Suprapubic skin (tissue), 4 donors: ENCODE data around the gene ZNF775. TPM values are rescaled to one million over a fixed set of nuclear protein-coding genes. Genes with fewer than 3 reads are reported as not detected.
A peak's percentile ranks its signal among the peaks of the same experiment; 100 is the strongest.

Experiments
- DNase-seq, 2 donors: peaks; one replicate each; pipeline ENCODE4 v3.0.0-alpha.2; 2019; ENCODE audit warnings: low spot score in 2 of 2
- H3K27ac ChIP-seq: fragments of 200-600 bp; sonication (generic); one replicate; pipeline ENCODE4 v1.5.1; 2019
- H3K27me3 ChIP-seq: fragments of 200-600 bp; sonication (generic); one replicate; pipeline ENCODE4 v1.5.1; 2019
- H3K36me3 ChIP-seq: fragments of 200-600 bp; sonication (generic); one replicate; pipeline ENCODE4 v1.5.1; 2019
- H3K4me1 ChIP-seq: fragments of 200-600 bp; sonication (generic); one replicate; pipeline ENCODE4 v1.5.1; 2019
- H3K4me3 ChIP-seq: fragments of 200-600 bp; sonication (generic); one replicate; pipeline ENCODE4 v1.5.1; 2019; ENCODE audit warnings: mild to moderate bottlenecking
- H3K9me3 ChIP-seq: fragments of 200-600 bp; sonication (generic); one replicate; pipeline ENCODE4 v1.5.1; 2019
- EP300 ChIP-seq: sonication (generic); formaldehyde crosslinking; IDR thresholded peaks from one replicate; pipeline ENCODE4 v1.6.1; 2017; ENCODE audit warnings: antibody characterized with exemption
- POLR2A ChIP-seq, 2 donors: fragments of 450-650 bp; IDR thresholded peaks; one replicate each; pipeline ENCODE4 v1.6.1; 2017; ENCODE audit warnings: antibody characterized with exemption in 2 of 2, mild to moderate bottlenecking in 2 of 2, moderate library complexity in 2 of 2
- POLR2AphosphoS5 ChIP-seq, 3 donors: sonication (generic); formaldehyde crosslinking; IDR thresholded peaks; one replicate each; pipeline ENCODE4 v1.6.1; 2017; ENCODE audit warnings: antibody characterized with exemption in 3 of 3
- whole genome bisulfite sequencing: methylation state at CpG from one replicate; pipeline ENCODE4 v1.1.5; 2018; 5-methylcytosine and 5-hydroxymethylcytosine counted together
- total RNA-seq, 4 donors: library from RNA; depleted of rRNA; stranded (reverse); fragments of >200 nt; gene quantifications; one replicate each; pipeline ENCODE4 v1.1.0, GENCODE V29; 2016
- TF ChIP-seq, protein P1 (sequence below), 2 donors: fragments of 200-600 bp in 1 of 2; fragments of 450-650 bp in 1 of 2; sonication (generic) in 1 of 2; IDR thresholded peaks; one replicate each; pipeline ENCODE4 v1.5.1; 2016 to 2019; ENCODE audit warnings: antibody characterized with exemption in 2 of 2, mild to moderate bottlenecking in 1 of 2, moderate library complexity in 1 of 2

The ZNF775 gene
- total RNA-seq, 4 donors from 2014 or later: 1.6 to 3.9 (median 2.6) TPM

- Histone ChIP-seq H3K4me3 (no peak overlapping the region), H3K4me1 (peaks cover 7% of the 10 kb centered on the region), H3K27me3 (no peaks in the 10 kb centered on the region), H3K36me3 (peaks cover 13% of the 10 kb centered on the region), H3K9me3 (no peaks in the 10 kb centered on the region), H3K27ac (no peak overlapping the region)
- TF ChIP-seq EP300 (no peak), POLR2AphosphoS5 (IDR thresholded peaks at IDR 0.05) (no peak)
- DNase-seq: peak in 1 of 2 donors; percentile 73
- WGBS: 86% methylated on average over 7 of the region's 11 CpGs
Observed at GRCh38 chr7:150413640-150414081, 34.5 kb downstream of the ZNF775 start.

- 84% methylated on average over 16 of the region's 19 CpGs for WGBS
- H3K27ac ChIP-seq: no peak overlapping the region
- TF ChIP-seq POLR2A (IDR thresholded peaks at IDR 0.05): no peak
- no peak for TF ChIP-seq EP300
- no peak for TF ChIP-seq POLR2AphosphoS5 (IDR thresholded peaks at IDR 0.05)
- TF ChIP-seq, protein P1, sequence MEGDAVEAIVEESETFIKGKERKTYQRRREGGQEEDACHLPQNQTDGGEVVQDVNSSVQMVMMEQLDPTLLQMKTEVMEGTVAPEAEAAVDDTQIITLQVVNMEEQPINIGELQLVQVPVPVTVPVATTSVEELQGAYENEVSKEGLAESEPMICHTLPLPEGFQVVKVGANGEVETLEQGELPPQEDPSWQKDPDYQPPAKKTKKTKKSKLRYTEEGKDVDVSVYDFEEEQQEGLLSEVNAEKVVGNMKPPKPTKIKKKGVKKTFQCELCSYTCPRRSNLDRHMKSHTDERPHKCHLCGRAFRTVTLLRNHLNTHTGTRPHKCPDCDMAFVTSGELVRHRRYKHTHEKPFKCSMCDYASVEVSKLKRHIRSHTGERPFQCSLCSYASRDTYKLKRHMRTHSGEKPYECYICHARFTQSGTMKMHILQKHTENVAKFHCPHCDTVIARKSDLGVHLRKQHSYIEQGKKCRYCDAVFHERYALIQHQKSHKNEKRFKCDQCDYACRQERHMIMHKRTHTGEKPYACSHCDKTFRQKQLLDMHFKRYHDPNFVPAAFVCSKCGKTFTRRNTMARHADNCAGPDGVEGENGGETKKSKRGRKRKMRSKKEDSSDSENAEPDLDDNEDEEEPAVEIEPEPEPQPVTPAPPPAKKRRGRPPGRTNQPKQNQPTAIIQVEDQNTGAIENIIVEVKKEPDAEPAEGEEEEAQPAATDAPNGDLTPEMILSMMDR (IDR thresholded peaks at IDR 0.05): no peak
Observed at GRCh38 chr7:150415161-150416153, 36.3 kb downstream of the ZNF775 start.

GRCh38 chr7:150417239-150417638, 38.1 kb downstream of the ZNF775 start:
- peak in 1 of 2 donors; percentile 40 for DNase-seq
- H3K4me1 ChIP-seq: peaks cover 6% of the 10 kb centered on the region
- H3K36me3 ChIP-seq: no peaks in the 10 kb centered on the region
- TF ChIP-seq, protein P1 (IDR thresholded peaks at IDR 0.05): no peak
- TF ChIP-seq POLR2AphosphoS5 (IDR thresholded peaks at IDR 0.05) (no peak), POLR2A (IDR thresholded peaks at IDR 0.05) (no peak), EP300 (no peak)
- WGBS: 92% methylated on average over 8 of the region's 10 CpGs
- H3K9me3 ChIP-seq: no peaks in the 10 kb centered on the region
- no peaks in the 10 kb centered on the region for H3K27me3 ChIP-seq
- H3K27ac ChIP-seq: no peak overlapping the region
- H3K4me3 ChIP-seq: no peak overlapping the region

More at GRCh38 chr7:150415161-150416153, 36.3 kb downstream of the ZNF775 start:
- Histone ChIP-seq H3K36me3 (peaks cover 6% of the 10 kb centered on the region), H3K4me3 (no peak overlapping the region), H3K4me1 (peaks cover 7% of the 10 kb centered on the region), H3K9me3 (no peaks in the 10 kb centered on the region), H3K27me3 (no peaks in the 10 kb centered on the region)
- peak in 1 of 2 donors; percentile 40 for DNase-seq

DNA sequence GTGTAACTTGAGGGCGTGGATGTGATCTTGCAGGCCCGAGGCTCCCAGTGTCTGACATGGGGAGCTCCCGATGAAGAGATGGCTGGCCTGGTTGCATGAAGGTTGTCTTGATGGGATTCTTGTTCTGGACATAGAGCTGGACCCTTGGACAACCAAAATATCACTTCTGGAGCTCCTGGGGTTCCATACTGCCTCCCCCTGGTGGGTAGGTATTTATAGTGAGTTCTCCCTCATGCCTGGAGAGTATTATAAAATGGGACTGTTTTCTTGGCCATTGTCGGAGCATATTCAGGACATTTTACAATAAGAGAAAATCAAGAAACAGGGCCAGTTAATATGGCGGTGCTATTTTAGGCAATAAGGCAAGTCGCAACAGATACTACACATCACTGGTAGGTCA, 38.7 kb downstream of the ZNF775 start:
- Histone ChIP-seq H3K4me1 (peaks cover 6% of the 10 kb centered on the region), H3K4me3 (no peak overlapping the region), H3K36me3 (no peaks in the 10 kb centered on the region), H3K9me3 (no peaks in the 10 kb centered on the region), H3K27ac (no peak overlapping the region), H3K27me3 (no peaks in the 10 kb centered on the region)
- DNase-seq: peak; percentile 34 to 37
- 78% methylated on average over 6 of the region's 6 CpGs for WGBS
- TF ChIP-seq EP300 (no peak), POLR2AphosphoS5 (IDR thresholded peaks at IDR 0.05) (no peak), POLR2A (IDR thresholded peaks at IDR 0.05) (no peak)
- TF ChIP-seq, protein P1 (IDR thresholded peaks at IDR 0.05): no peak

GRCh38 chr7:150420242-150420641, 41.1 kb downstream of the ZNF775 start:
- Histone ChIP-seq H3K4me3 (no peak overlapping the region), H3K9me3 (no peaks in the 10 kb centered on the region), H3K27ac (no peak overlapping the region), H3K4me1 (peaks cover 6% of the 10 kb centered on the region), H3K27me3 (no peaks in the 10 kb centered on the region), H3K36me3 (no peaks in the 10 kb centered on the region)
- DNase-seq: peak in 1 of 2 donors; percentile 16
- WGBS: 67% methylated on average over 2 of the region's 2 CpGs
- TF ChIP-seq POLR2AphosphoS5 (IDR thresholded peaks at IDR 0.05): no peak
- TF ChIP-seq EP300: no peak
- TF ChIP-seq, protein P1 (IDR thresholded peaks at IDR 0.05): no peak
- TF ChIP-seq POLR2A (IDR thresholded peaks at IDR 0.05): no peak
